Measurements from ENCODE around the gene TSEN2.
"Not testable (repeated sequence)": the region's sequence is repeated elsewhere in the genome, so short reads cannot be mapped to it uniquely, and the experiment has no call there.

TSEN2 gene

DNA sequence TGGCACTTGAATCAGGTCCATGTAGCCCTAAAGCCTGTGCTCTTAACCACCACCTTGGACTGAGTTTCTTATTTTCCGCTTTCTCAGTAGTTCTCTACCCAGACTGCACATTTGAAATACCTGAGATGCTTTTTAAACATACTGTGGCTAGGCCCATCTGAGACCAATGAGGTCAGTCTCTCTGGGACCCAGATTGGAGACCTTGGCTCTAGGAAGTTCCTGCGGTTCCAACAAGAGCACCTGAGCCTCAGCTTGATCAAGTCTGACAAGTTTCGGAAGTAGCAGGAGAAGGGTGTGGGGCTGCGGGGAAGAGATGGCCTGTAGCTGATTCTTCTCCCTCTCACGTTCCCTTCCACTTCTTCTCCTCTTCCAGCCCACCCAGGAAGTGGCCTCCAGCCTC is 11.5 kb upstream of the TSEN2 start:
- no peak for DNase-seq

DNA sequence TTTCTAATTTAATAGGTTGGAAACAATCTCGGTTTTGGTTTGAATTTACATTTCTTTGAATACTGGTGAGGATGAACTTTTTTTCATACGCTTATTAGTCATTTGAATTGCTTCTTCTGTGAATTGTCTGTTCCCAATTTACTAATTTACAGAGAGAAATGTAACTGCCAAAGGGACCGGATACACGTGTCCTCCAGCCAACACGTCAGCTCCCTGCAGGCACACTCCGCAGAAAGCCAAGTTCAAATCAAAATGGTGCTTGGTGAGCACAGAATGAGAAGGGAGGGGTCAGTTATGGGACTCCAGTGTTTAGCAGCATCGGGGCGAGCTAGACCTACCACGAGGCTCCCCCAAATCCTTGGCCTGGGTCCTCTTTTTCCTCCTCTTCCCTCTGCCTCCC is 10.8 kb upstream of the TSEN2 start:
- no peak for DNase-seq

DNA sequence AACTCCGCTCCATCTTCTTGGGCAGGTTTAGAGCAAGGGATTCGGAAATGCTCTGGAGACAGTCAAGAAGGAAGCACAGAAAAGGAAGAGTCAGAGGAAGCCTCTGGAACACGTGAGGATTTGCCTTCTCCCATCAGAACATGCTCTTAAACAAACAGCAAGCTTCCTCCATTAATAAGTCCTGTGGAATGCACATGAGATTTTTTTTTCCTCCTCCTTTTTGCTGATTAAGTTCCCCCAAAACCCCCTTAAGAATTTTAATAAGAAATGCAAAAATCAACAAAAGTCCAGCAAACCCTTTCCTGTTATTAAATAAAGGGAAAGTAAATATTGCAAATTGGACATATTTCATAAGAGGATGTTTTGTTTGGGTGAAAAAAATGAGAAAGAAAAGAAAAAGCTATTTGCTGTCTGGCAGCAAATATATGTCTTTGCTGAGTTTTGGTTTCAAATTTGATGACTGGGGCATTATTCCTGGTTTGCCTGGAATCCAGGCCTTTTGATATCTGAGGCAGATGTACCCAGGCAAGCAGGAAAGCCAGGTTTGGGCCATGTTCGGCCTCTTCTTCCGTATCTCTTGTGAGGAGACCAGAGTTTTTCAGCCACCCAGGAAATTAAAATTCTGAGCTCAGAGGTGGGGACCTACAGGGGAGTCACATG is 7.9 kb upstream of the TSEN2 start:
- DNase-seq = no peak

DNA sequence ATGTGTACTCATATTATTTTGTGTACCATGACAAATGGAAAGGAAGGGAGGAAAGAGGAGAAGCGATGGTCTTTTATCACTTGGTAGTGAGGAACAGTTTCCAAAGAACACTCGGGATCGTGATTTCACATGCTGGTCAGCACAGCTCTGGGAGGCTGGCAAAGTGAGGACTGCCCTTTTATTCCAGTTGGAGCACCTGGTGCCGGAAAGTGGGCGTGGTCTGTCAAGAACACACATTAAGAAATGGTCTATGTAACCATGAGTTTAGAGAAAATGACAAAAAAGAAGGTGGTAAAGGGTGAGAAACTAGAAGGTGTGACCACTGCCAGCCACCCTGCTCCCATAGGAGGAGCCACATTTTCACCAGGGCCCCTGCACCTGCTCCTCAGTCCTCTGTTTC is 7.0 kb upstream of the TSEN2 start:
- DNase-seq = no peak

DNA sequence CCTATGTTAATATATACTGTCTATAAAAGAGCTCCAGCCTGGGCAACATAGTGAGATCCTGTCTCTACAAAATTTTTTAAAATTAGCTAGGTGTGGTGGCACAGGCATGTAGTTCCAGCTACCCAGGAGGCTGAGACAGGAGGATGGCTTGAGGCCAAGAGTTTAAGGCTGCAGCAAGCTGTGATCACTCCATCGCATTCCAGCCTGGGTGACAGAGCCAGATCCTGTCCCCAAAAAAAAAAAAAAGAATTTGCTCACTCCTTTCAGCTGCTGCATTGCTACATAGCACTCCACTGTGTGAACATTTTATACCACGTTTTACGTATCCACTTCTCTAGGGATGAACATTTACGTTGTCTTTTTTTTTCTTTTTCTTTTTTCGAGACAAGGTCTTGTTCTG is 6.0 kb upstream of the TSEN2 start:
- no peak for DNase-seq

DNA sequence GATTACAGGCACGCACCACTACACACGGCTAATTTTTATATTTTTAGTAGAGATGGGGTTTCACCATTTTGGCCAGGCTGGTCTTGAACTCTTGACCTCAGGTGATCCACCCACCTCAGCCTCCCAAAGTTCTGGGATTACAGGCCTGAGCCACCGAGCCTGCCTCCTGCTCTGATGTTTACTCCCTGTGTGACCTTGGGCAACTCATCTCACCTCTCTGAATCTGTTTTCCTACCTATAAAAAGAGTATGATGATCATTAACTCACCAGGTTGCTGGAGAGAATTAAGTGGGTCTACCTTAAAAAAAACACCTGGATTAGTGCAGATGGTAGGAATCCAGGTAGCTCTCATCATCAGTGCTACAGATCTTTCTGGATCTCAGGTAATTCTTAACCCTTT is 5.1 kb upstream of the TSEN2 start:
- DNase-seq = not testable (repeated sequence)

DNA sequence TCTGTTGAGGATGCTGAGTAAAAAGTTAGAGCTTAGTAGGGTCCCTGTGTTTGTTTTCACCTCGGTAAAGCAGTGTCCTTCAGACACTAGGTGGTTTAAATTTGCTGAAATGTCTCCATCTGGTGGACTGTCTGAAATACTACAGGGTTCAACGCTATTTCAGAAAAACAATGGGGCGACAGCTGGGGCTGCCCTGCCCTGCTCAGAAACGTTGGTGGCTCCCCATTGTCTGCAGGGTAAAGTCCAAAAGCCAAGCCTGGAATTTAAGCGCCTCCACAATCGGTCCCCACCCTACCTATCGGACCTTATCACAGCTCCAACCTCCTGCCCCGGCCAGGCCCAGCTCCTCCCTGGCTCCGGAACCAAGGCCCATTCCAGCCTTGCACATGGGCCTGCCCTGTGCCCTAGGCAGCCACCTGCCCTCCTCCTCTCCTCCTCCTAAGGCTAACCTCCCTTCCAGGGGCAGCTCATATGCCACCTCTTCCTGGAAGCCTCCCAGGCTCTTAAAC is 4.3 kb upstream of the TSEN2 start:
- no peak for DNase-seq

DNA sequence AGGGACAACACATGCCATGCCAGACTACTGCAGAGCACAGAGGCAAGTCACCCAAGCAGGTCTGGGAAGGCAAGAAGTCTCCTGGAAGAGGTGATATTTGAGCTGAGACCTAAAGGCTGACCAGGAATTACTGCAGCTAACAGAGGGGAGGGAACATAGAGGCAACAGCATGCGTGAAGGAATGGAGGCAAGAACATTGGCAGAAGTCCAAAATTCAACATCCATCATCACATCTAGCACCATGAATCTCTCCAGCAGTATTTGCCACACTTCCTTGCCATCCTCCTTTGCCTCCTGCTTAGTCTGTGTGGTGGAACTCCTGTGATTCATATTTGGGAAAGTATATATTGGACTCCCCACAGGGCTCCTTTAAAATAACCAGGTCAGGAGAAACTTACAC is 870 bp upstream of the TSEN2 start:
- no peak for DNase-seq

DNA sequence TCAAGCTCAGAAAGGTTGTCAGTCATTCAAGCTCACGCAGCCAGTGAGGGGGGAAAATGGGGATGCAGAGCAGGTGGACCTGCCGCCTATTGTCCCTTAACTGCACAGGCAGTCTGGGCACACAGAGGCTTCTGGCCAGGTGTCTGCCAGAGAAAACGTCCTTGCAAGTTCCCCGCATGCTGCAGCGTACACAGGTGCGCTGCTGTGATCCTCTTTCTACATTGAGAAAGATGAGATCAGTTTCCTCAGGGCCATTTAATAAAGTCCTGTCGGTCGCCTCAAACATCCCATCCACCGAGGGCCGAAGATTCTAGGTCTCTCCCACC is 445 bp upstream of the TSEN2 start:
- DNase-seq = no peak

DNA sequence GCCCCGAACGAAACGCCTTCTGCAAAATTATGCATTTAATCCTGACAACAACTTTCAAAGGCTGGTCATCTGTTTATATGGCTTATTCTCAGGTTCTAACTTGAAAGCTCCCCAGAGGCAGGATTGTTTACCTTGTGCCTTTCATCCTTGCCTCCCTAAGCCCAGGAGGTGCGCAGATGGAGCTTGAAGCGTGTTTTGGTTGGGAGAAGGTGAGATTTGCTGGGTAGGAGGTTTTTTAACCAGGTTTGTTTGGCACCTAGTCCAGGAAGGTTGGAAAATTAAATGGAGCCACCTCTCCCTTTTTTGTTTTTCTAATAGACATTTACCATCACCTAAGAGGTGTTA is 675 bp downstream of the TSEN2 start:
- no peak for DNase-seq

DNA sequence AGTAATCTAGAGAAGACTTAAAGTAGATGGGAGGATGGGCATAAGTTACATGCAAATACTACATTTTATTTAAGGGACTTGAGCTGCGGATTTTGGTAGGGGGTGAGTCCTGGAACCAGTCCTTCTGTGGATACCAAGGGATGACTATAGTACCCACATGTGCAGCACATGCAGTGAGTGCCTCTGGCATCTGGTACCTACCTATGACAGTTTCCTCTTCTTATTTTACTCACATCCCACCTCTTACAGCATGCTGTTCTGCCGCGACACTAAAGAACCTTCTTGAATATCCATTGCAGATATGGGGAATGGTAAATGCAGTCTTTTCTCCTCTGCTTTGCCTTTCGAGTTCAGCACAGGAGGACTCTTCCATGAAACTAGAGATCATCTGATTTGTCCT is 1.7 kb downstream of the TSEN2 start:
- DNase-seq = no peak

DNA sequence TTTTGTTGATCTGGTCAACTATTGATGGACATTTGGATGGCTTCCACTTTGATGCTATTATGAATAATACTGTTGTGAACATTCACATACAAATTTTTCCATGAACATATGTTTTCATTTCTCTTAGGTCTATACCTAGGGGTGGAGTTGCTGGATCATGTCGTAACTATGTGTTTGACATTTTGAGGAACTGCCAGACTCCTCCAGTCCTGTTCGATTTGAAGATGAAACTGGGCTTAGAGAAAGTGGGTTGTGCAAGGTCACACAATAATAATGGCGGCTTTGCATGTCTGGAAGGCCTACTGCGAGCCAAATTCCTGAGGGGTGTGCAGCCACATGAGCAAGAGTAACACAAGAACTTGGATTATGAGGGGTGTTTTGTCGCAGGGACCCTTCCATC is 2.6 kb downstream of the TSEN2 start:
- DNase-seq = peak; percentile 46

DNA sequence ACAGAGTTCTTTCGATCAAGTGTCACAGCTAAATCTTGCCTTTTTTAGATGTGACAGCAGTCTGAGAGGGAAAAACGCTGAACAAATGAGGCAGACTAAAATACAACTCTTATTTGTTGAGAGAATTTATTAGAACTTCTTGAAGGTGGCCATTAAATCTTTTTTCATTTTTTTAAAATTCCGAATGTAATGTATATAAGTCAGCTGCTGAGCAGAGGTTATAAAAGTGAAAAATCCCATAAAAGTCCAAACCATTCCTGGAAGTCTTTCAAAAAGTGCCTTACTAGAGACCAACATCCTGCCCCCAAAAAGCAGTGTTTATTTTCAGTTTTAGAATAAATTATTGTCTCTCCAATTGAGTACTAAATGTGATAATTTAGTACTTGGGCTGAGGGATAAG is 3.1 kb downstream of the TSEN2 start:
- DNase-seq = no peak

DNA sequence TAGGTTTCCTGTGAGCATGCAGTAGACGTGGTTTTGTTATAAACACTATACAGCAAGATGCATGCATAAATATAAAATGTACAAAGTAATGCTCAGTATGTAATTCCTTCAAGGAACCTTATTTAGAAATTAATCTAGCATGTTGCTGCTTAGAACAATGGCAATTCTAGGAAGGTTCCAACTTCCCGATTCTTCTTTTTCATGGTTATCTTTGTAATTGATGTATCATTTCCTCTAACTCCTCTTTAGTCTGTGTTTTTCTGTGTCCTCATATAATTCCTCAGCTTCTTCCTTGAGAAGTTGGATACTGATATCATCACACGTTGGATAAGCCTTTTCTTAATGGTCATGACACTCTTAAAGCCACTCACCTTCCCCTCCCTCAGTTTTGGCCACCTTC is 3.5 kb downstream of the TSEN2 start:
- DNase-seq = no peak

DNA sequence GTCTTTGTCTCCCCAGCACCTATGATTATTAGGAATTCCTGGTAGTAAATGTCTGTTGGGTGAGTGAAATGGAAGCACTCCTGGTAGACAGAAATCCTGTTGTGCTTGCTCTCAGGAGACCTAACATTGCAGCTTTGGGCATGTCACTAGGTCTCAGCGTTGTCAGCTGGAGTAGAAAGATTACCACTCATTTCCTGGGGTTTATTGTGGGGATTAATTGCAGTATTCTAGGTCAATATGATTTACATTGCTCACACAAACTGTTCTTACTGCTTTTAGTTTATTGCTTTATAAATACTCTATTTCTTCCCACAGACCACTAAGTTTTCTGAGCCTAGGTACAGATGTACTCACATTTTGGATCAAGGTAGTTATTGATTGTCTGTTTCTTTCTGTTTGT is 5.1 kb downstream of the TSEN2 start:
- no peak for DNase-seq

DNA sequence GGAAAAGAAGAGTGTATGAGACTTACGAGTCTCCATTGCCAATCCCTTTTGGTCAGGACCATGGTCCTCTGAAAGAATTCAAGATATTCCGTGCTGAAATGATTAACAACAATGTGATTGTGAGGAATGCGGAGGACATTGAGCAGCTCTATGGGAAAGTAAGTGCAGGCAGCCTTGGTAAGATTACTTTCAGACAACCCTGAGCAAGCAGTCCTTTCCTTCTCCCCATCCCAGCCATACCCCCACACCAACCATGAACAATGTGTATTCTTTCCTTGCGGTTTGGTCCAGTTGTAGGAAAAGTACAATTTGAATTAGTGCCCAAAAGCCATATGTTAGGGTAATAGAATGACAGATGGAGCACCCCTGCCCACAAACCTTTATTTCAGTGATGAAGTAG is 5.6 kb downstream of the TSEN2 start:
- DNase-seq = no peak

DNA sequence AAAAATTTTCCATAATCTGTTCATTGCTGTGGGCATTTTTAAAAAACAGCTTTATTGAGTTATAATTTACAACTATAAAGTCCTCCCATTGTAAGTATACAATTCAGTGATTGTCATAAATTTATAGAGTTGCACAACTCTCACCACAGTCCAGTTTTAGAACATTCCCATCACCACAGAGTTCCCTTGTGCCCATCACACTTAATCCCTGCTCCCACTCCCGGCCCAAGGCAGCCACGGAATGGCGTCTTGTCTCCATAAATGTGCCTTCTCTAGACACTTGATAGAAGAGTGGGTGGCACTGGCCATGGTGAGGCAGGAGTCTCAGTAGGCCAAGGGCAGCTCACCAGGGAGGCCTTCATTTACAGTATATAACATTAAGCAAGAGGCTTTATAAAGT is 6.3 kb downstream of the TSEN2 start:
- no peak for DNase-seq

DNA sequence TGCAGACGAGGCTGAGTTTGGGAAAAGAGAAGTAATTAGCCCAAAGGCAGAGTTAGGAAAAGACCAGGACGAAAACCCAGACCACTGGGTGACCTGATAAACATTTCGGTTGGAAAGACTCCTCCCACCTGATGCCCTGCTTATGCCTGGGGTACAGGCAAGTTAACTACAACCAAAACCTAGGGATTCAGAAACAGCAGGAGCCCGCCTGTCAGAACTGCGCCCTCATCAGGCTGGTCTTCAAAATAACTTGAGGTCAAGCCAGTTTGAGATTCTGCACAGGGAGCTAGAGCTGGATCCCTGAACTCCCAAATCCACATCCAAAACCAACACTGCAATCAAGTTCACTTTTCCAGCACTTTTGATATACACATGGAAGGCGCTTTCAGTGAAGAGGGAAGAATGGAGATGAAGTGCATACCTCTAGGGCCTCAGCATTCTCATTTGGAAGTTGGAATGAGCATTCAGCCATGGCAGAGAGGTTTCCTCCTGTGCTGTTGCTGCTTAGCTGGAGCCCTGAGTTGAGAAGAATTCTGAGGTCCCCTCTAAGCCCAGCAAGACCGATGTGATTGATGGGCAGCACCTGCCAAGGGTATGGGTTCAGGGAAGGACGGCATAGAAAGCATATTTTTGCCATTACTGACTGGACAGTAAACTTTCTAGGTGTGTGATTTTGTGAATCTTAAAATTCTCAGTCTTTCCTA is 11.6 kb downstream of the TSEN2 start:
- DNase-seq = no peak

DNA sequence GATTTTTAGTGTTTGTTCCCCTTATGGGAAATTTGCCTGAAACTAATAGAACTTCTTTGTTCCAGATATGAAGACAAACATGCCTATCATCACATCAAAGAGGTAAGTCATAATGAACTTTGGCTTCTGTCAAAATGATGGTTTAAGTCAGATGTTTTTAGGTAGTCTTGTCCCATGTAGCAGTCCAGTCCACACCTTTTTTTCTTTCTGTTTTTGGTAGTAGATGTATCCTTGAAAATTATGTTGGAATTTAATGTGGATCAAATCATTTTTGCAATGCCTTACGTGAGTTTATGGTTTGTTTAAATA is 12.1 kb downstream of the TSEN2 start:
- DNase-seq = no peak

DNA sequence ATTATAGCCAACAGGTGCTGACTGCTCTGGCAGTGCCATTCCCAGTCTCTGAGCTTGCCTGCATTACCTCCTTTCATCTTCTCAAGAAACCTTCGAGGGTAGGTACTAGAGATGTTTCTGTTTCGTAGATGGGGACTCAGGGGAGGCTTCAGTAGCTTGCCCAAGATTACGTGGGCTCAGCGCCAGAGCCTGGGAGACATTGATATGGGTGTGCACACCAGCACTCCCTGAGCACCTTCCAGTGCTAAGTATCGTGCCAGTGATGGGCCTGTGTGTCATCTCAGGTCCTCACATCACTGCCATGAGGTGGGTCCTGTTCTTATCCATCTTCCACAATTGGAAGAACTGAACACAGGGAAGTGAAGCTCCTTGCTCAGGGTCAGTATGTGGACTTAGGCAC is 15.2 kb downstream of the TSEN2 start:
- DNase-seq = no peak

DNA sequence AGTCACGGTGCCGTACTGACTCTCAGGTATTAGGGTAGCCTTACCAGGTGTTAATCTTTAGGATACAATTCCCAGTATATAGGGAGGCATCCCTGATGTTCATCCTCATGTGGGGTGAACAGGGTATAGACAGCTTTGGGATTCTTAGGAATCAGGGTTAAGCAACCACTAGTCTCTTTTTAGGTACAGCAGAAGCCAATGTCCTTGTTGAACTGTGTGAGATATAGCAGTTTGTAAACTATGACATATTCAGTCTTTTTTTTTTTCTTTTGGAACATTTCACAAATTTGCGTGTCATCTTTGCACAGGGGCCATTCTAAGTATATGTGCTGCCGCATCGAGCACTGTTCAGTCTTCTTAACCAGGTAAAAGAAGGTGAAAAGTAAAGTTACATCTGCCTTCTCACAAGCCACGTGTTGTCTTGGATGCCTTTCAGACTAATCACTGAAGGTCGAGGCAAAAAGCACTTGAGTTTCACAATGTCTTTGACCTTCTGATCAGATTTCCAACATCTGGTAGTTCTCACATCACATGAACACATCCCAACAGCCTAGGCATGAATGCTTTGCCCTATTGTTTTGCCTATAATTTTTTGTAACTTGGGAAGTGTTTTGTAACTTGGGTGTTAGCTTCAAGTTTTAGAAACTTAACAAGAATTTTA is 17.2 kb downstream of the TSEN2 start:
- DNase-seq = no peak

DNA sequence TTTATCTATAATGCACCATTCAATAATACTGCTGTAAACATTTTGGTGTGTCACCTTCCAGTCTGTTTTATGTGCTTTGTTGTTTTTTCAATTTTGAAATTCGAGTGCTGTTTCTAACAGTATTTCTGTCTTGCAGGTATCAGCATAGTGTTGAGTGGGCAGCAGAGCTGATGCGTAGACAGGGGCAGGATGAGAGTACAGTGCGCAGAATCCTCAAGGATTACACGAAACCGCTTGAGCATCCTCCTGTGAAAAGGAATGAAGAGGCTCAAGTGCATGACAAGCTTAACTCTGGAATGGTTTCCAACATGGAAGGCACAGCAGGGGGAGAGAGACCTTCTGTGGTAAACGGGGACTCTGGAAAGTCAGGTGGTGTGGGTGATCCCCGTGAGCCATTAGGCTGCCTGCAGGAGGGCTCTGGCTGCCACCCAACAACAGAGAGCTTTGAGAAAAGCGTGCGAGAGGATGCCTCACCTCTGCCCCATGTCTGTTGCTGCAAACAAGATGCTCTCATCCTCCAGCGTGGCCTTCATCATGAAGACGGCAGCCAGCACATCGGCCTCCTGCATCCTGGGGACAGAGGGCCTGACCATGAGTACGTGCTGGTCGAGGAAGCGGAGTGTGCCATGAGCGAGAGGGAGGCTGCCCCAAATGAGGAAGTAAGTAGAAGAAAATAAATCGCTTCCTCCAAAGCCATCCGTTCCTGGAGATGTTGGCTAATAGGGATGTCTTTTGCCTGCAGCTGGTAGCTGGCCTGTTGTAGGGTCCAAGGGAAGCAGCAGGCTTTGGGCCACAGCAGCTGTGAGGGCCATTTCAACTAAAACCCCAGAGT is 19.1 kb downstream of the TSEN2 start:
- DNase-seq = peak; percentile 51

DNA sequence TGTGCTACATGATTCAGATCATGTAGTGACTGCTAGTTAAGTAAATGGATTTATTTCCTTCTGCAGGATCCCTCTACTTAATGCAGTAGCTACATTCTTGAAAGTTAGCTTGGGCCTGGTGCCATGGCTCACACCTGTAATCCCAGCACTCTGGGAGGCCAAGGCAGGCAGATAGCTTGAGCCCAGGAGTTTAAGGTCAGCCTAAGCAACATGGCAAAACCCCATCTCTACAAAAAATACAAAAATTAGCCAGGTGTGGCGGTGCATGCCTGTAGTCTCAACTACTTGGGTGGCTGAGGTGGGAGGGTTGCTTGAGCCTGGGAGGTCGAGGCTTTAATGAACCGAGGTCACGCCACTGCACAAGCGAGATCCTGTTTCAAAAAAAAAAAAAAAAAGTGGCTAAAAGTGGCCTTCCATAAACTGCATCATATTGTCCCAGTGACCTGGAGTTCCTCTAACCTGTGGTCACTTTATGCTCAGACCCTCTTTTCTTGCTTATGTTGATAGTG is 22.0 kb downstream of the TSEN2 start:
- DNase-seq = no peak

Data from GF-D8 (cell line).